Sciatic nerve (tissue), 2 donors: ENCODE data around the gene HOXB1. TPM values are rescaled to one million over a fixed set of nuclear protein-coding genes. Genes with fewer than 3 reads are reported as not detected.
"Not testable (repeated sequence)": the region's sequence is repeated elsewhere in the genome, so short reads cannot be mapped to it uniquely, and the experiment has no call there.

ENCODE experiments used
- ATAC-seq: fragments of 200-7000 bp; cut with Tn5 transposase; one replicate; pipeline ENCODE4 v1.9.1; 2020; ENCODE audit warnings: mild to moderate bottlenecking, moderate library complexity
- DNase-seq: peaks from one replicate; pipeline ENCODE4 v3.0.0-alpha.2; 2020; ENCODE audit warnings: low spot score
- intact Hi-C: fragments of 100-400 bp; cut with DNase I; formaldehyde crosslinking; loops from one replicate; pipeline ENCODE4 v1.14.2; 2022
- total RNA-seq: library from RNA; stranded (reverse); fragmentation: NEBNext Ultra II Directional; extraction: Animal tissue kit (Norgen Biotek cat#: 25700); gene quantifications from one replicate; pipeline ENCODE4 v1.2.1, GENCODE V29; 2021
- donor health status: DM: no; HTN: no; CAD: no.
- donor health status: DM: no; HTN: no; CAD: no.

Gene HOXB1
- total RNA-seq, 1 donor from 2014 or later = not detected

- no peak for DNase-seq
These were observed 16.4 kb upstream of the HOXB1 start for GRCh38 chr17:48546924-48547807.

GRCh38 chr17:48546137-48546923 is 15.5 kb upstream of the HOXB1 start:
- DNase-seq (no peak), ATAC-seq (no peak)
- intact Hi-C loops = no loop called here

More at GRCh38 chr17:48546924-48547807, 16.4 kb upstream of the HOXB1 start:
- ATAC-seq = peak; percentile 1
- intact Hi-C loops = no loop called here

- intact Hi-C loops = no loop called here
- ATAC-seq = no peak
- DNase-seq = peak; percentile 25
These were observed 14.7 kb upstream of the HOXB1 start for GRCh38 chr17:48545539-48545938.

- ATAC-seq (peak; percentile 45), DNase-seq (peak; percentile 77)
- intact Hi-C loops = no loop called here
These were observed 14.2 kb upstream of the HOXB1 start, which contains the start of gene HOXB2 for GRCh38 chr17:48545022-48545375. HOXB2 (minus strand) TSS chr17:48545109; CDS start chr17:48544911, 198 bp downstream.

- peak; percentile 93 for DNase-seq
- intact Hi-C loops = no loop called here
- ATAC-seq = peak; percentile 70
These were observed 13.7 kb upstream of the HOXB1 start for GRCh38 chr17:48544349-48545021.

- intact Hi-C loops = no loop called here
- ATAC-seq (peak; percentile 38), DNase-seq (peak; percentile 68)
These were observed 13.1 kb upstream of the HOXB1 start for GRCh38 chr17:48543854-48544348.

GRCh38 chr17:48543107-48543853 is 12.5 kb upstream of the HOXB1 start:
- peak; percentile 73 for DNase-seq
- peak; percentile 41 for ATAC-seq
- intact Hi-C loops = no loop called here

GRCh38 chr17:48542698-48543106 is 11.9 kb upstream of the HOXB1 start:
- intact Hi-C loops = no loop called here
- ATAC-seq = no peak
- no peak for DNase-seq

- ATAC-seq (peak; percentile 9), DNase-seq (peak; percentile 69)
- intact Hi-C loops = no loop called here
These were observed 11.4 kb upstream of the HOXB1 start for GRCh38 chr17:48542114-48542656.

- peak; percentile 72 for ATAC-seq
- DNase-seq = peak; percentile 86
- intact Hi-C loops = no loop called here
These were observed 10.8 kb upstream of the HOXB1 start for GRCh38 chr17:48541577-48542113.

- ATAC-seq (no peak), DNase-seq (no peak)
- intact Hi-C loops = no loop called here
These were observed 10.3 kb upstream of the HOXB1 start for GRCh38 chr17:48541036-48541576.

- peak; percentile 44 for DNase-seq
- intact Hi-C loops = no loop called here
- no peak for ATAC-seq
These were observed 9.4 kb upstream of the HOXB1 start for GRCh38 chr17:48540213-48540612.

- intact Hi-C loops = no loop called here
- ATAC-seq (no peak), DNase-seq (peak; percentile 42)
These were observed 8.4 kb upstream of the HOXB1 start for GRCh38 chr17:48539177-48539576.

GRCh38 chr17:48537316-48537715 is 6.5 kb upstream of the HOXB1 start:
- DNase-seq = peak; percentile 8
- ATAC-seq = no peak
- intact Hi-C loops = no loop called here

- intact Hi-C loops, ATAC-seq, DNase-seq: not testable (repeated sequence)
These were observed 5.2 kb upstream of the HOXB1 start for GRCh38 chr17:48535793-48536559.

- no peak for DNase-seq
- no peak for ATAC-seq
- intact Hi-C loops = no loop called here
These were observed 1.4 kb upstream of the HOXB1 start for GRCh38 chr17:48532261-48532660.
